DOHH2 (cell line): Measurements from ENCODE around the gene STARD10.

ENCODE experiments used
- H3F3A ChIP-seq: fragments of 200-600 bp; sonication (generic), shearing (Covaris generic); 2 replicates; pipeline ENCODE4 v1.6.0; 2016; ENCODE audit warnings: antibody characterized with exemption, mild to moderate bottlenecking; ENCODE audit not compliant: control insufficient read depth, insufficient read depth
- H3K27ac ChIP-seq: fragments of 200-600 bp; sonication (generic); 2 replicates; pipeline ENCODE4 v1.5.1; 2014; ENCODE audit warnings: low read depth, mild to moderate bottlenecking, low read length, moderate library complexity
- H3K27me3 ChIP-seq: fragments of 200-600 bp; sonication (generic); 2 replicates; pipeline ENCODE4 v1.6.1; 2014; ENCODE audit warnings: mild to moderate bottlenecking, low read length, mixed read lengths; ENCODE audit not compliant: control insufficient read depth
- H3K36me3 ChIP-seq: fragments of 200-600 bp; sonication (generic); 2 replicates; pipeline ENCODE4 v1.6.1; 2014; ENCODE audit warnings: mild to moderate bottlenecking, low read length, moderate library complexity, mixed read lengths; ENCODE audit not compliant: control insufficient read depth
- H3K4me1 ChIP-seq: fragments of 200-600 bp; sonication (generic); 2 replicates; pipeline ENCODE4 v1.6.1; 2014; ENCODE audit warnings: mild to moderate bottlenecking, low read length, mixed read lengths; ENCODE audit not compliant: control insufficient read depth
- H3K4me2 ChIP-seq: fragments of 200-600 bp; sonication (generic); 2 replicates; pipeline ENCODE4 v1.6.0; 2014; ENCODE audit warnings: mild to moderate bottlenecking, low read length, moderate library complexity
- H3K4me3 ChIP-seq: fragments of 200-600 bp; sonication (generic); 2 replicates; pipeline ENCODE4 v1.5.1; 2014; ENCODE audit warnings: mild to moderate bottlenecking, low read length, mixed read lengths
- H3K79me2 ChIP-seq: fragments of 200-600 bp; sonication (generic); 2 replicates; pipeline ENCODE4 v1.6.1; 2014; ENCODE audit warnings: mild to moderate bottlenecking, low read length, mixed read lengths; ENCODE audit not compliant: control insufficient read depth
- H3K9me2 ChIP-seq: fragments of 200-600 bp; sonication (generic); replicated peaks from 2 replicates; pipeline ENCODE4 v1.6.1; 2014; ENCODE audit warnings: mild to moderate bottlenecking, low read length, mixed read lengths; ENCODE audit not compliant: control insufficient read depth
- H3K9me3 ChIP-seq: fragments of 200-600 bp; sonication (generic); 2 replicates; pipeline ENCODE4 v1.6.1; 2014; ENCODE audit warnings: antibody characterized with exemption, low read length, mixed read lengths; ENCODE audit not compliant: control insufficient read depth, insufficient read depth
- H4K20me1 ChIP-seq: fragments of 200-600 bp; sonication (generic); 2 replicates; pipeline ENCODE4 v1.6.0; 2014; ENCODE audit warnings: low read depth, mild to moderate bottlenecking, antibody characterized with exemption, low read length, moderate library complexity; ENCODE audit not compliant: control insufficient read depth, insufficient read depth
- EZH2phosphoT487 ChIP-seq: fragments of 200-600 bp; sonication (generic); IDR thresholded peaks from 2 replicates; pipeline ENCODE4 v1.6.1; 2017; ENCODE audit warnings: borderline replicate concordance, mild to moderate bottlenecking, antibody characterized with exemption, low read length, moderate library complexity, mixed read lengths
- TF ChIP-seq, protein P1 (sequence below): fragments of 200-600 bp; sonication (generic); IDR thresholded peaks from one replicate; pipeline ENCODE4 v1.5.1; 2014; ENCODE audit warnings: antibody characterized with exemption, mild to moderate bottlenecking, low read depth, low read length; ENCODE audit not compliant: poor library complexity, severe bottlenecking

The STARD10 gene

DNA sequence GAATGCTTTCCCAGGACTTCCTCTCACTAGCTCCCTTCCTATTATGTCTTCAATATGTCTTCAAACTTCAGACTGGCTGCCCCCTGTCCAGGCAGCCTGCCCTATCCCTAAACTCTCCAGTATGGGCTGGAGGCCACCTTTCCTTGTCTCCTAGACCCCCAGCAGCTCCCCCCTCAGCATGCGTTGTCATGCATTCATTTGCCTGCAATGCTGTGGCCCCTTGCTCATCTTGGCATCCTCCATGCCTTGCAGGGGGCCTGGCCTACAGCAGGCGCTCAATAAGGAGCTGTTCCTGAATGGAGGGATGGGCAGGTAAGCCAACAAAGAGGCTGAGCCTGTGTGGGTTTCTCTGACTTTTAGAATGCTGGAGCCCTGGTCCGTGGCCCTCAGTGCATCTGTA lies 25.3 kb downstream of the STARD10 start:
- Histone ChIP-seq H3K36me3 (no peaks in the 10 kb centered on the region), H3K9me2 (no peaks in the 10 kb centered on the region), H3K4me1 (no peaks in the 10 kb centered on the region), H3K27ac (no peak overlapping the region), H3K4me3 (no peak overlapping the region), H3K4me2 (no peak overlapping the region), H3F3A (no peaks in the 10 kb centered on the region), H4K20me1 (no peaks in the 10 kb centered on the region), H3K27me3 (peaks cover 5% of the 10 kb centered on the region; the same call in 1 of the 2 replicates), H3K79me2 (no peaks in the 10 kb centered on the region), H3K9me3 (no peaks in the 10 kb centered on the region)
- TF ChIP-seq, protein P1, sequence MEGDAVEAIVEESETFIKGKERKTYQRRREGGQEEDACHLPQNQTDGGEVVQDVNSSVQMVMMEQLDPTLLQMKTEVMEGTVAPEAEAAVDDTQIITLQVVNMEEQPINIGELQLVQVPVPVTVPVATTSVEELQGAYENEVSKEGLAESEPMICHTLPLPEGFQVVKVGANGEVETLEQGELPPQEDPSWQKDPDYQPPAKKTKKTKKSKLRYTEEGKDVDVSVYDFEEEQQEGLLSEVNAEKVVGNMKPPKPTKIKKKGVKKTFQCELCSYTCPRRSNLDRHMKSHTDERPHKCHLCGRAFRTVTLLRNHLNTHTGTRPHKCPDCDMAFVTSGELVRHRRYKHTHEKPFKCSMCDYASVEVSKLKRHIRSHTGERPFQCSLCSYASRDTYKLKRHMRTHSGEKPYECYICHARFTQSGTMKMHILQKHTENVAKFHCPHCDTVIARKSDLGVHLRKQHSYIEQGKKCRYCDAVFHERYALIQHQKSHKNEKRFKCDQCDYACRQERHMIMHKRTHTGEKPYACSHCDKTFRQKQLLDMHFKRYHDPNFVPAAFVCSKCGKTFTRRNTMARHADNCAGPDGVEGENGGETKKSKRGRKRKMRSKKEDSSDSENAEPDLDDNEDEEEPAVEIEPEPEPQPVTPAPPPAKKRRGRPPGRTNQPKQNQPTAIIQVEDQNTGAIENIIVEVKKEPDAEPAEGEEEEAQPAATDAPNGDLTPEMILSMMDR = no peak
- TF ChIP-seq EZH2phosphoT487 = no peak

DNA sequence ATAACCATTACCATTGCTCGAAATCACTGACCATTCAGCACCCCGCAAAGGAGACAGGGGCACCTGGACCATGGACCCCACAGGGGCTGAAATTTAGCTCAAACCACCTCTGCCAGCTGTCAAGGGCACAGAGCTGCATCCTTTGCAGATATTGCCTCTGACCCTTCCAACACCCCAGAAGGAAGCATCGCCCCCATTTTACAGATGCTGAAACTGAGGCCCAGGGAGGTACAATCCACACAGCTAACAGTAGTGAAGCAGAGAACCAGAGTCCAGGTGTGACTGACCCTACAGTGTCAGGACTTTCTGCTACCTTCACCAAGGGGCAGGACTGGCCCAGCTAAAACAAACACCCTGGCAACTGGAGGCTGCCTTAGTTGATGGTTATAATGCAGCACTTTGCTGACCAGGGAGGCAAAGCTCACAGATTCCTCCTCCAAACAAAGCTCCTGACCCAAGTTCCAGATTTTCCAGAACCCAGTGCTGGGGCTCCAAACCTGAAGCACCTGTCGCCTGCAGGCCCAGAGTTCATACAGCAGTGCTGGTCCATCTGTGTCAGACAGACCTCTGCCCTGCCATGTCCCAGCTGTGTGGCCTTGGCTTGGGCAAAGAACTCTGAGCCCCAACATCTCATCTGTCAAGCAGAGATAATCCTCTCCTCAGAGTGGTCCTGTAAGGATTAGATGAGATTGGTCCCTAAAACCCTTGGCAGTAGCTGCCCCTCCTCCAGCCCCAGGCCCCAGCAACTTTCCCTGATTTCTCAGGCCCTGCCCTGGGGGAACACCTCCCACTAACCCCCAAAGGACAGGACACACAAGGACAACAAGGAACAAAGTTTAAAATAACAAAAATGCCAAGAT lies 26.4 kb downstream of the STARD10 start:
- no peaks in the 10 kb centered on the region for H3K9me2 ChIP-seq
- no peak overlapping the region for H3K4me3 ChIP-seq
- H3K9me3 ChIP-seq = no peaks in the 10 kb centered on the region
- H3F3A ChIP-seq = no peaks in the 10 kb centered on the region
- H4K20me1 ChIP-seq = no peaks in the 10 kb centered on the region
- H3K4me1 ChIP-seq = no peaks in the 10 kb centered on the region
- H3K27me3 ChIP-seq = peaks cover 5% of the 10 kb centered on the region; the same call in 1 of the 2 replicates
- H3K79me2 ChIP-seq = no peaks in the 10 kb centered on the region
- no peak overlapping the region for H3K4me2 ChIP-seq
- no peak for TF ChIP-seq EZH2phosphoT487
- TF ChIP-seq, protein P1 = no peak
- no peaks in the 10 kb centered on the region for H3K36me3 ChIP-seq
- H3K27ac ChIP-seq = no peak overlapping the region

DNA sequence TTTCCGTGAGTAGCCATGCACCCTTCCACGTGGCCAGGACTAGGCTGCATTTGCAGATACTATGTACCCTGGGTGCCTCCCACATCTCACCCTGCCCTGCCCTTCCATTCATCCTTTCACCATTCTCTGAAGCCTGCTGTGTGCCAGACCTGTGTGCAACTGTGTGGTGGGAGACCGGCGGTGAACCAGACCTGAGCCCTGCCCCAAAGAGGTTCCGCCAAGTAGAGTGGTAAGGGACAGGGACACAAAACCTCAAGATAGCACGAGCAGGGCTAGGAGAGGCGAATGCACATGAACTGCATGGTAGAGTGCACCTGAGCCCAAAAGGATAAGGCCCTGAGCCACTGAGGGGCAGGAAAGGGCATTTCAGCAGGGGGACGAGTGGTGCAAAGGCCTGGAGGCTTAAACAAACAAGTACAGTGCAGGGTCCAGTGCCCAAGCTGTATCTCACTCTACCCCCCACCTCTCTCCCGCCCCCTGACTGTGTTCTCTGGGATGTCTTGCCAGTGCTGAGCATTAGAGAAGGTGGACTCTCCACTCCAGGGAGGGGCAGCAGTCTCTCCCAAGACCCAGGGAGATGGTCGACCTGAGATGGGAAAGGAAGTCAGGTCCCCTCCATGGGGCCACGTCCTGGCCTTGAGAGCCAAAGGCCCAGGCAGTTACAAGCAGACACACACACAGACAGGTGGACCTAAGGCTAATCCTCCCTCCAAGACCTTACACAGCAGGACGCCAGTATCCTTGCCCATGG lies 27.5 kb downstream of the STARD10 start:
- no peak overlapping the region for H3K4me2 ChIP-seq
- H3K9me2 ChIP-seq = no peaks in the 10 kb centered on the region
- no peaks in the 10 kb centered on the region for H3K9me3 ChIP-seq
- no peaks in the 10 kb centered on the region for H4K20me1 ChIP-seq
- no peaks in the 10 kb centered on the region for H3K4me1 ChIP-seq
- H3K4me3 ChIP-seq = no peak overlapping the region
- no peak overlapping the region for H3K27ac ChIP-seq
- H3K36me3 ChIP-seq = no peaks in the 10 kb centered on the region
- H3K27me3 ChIP-seq = peaks cover 4% of the 10 kb centered on the region; the same call in 1 of the 2 replicates
- H3K79me2 ChIP-seq = no peaks in the 10 kb centered on the region
- no peaks in the 10 kb centered on the region for H3F3A ChIP-seq
- TF ChIP-seq, protein P1 = no peak
- no peak for TF ChIP-seq EZH2phosphoT487
